ENCODE measurements around the gene CDH2. TPM values are rescaled to one million over a fixed set of nuclear protein-coding genes. Genes with fewer than 3 reads are reported as not detected.

The CDH2 gene
- total RNA-seq, 2 experiments from 2014 or later = 0.10 to 0.37 TPM

GRCh38 chr18:28036488-28036887 is 140.4 kb downstream of the CDH2 start:
- Mint-ChIP-seq H3K27me3 (no peaks in the 10 kb centered on the region), H3K27ac (no peak overlapping the region), H3K36me3 (no peaks in the 10 kb centered on the region), H3K9me3 (peaks cover 2% of the 10 kb centered on the region), H3K4me3 (no peak overlapping the region), H3K4me1 (no peaks in the 10 kb centered on the region)
- DNase-seq = no peak

GRCh38 chr18:28034567-28034966 is 142.4 kb downstream of the CDH2 start:
- no peaks in the 10 kb centered on the region for H3K4me1 Mint-ChIP-seq
- no peak overlapping the region for H3K4me3 Mint-ChIP-seq
- H3K36me3 Mint-ChIP-seq = no peaks in the 10 kb centered on the region
- no peak overlapping the region for H3K27ac Mint-ChIP-seq
- no peaks in the 10 kb centered on the region for H3K27me3 Mint-ChIP-seq
- no peak for DNase-seq
- peaks cover 7% of the 10 kb centered on the region for H3K9me3 Mint-ChIP-seq

- Mint-ChIP-seq H3K36me3 (no peaks in the 10 kb centered on the region), H3K9me3 (peaks cover 5% of the 10 kb centered on the region), H3K27me3 (no peaks in the 10 kb centered on the region), H3K4me1 (no peaks in the 10 kb centered on the region), H3K4me3 (no peak overlapping the region), H3K27ac (no peak overlapping the region)
- DNase-seq = no peak
Observed at GRCh38 chr18:28032177-28032576, 144.8 kb downstream of the CDH2 start.

- no peak for DNase-seq
- Mint-ChIP-seq H3K4me1 (no peaks in the 10 kb centered on the region), H3K4me3 (no peak overlapping the region), H3K36me3 (no peaks in the 10 kb centered on the region), H3K27me3 (no peaks in the 10 kb centered on the region), H3K27ac (no peak overlapping the region), H3K9me3 (peaks cover 9% of the 10 kb centered on the region)
Observed at GRCh38 chr18:28030458-28030857, 146.5 kb downstream of the CDH2 start.

GRCh38 chr18:28027755-28028154 is 149.2 kb downstream of the CDH2 start:
- no peak for DNase-seq
- H3K27ac Mint-ChIP-seq = no peak overlapping the region
- no peaks in the 10 kb centered on the region for H3K4me1 Mint-ChIP-seq
- H3K27me3 Mint-ChIP-seq = no peaks in the 10 kb centered on the region
- no peaks in the 10 kb centered on the region for H3K36me3 Mint-ChIP-seq
- no peak overlapping the region for H3K4me3 Mint-ChIP-seq
- H3K9me3 Mint-ChIP-seq = peaks cover 11% of the 10 kb centered on the region

- DNase-seq = no peak
- H3K36me3 Mint-ChIP-seq = no peaks in the 10 kb centered on the region
Observed at GRCh38 chr18:28019425-28020108, 157.4 kb downstream of the CDH2 start.

GRCh38 chr18:28018351-28018750 is 158.6 kb downstream of the CDH2 start:
- H3K4me3 Mint-ChIP-seq = no peak overlapping the region
- DNase-seq = no peak
- peaks cover 2% of the 10 kb centered on the region for H3K9me3 Mint-ChIP-seq
- no peaks in the 10 kb centered on the region for H3K27me3 Mint-ChIP-seq
- no peaks in the 10 kb centered on the region for H3K4me1 Mint-ChIP-seq
- no peak overlapping the region for H3K27ac Mint-ChIP-seq
- no peaks in the 10 kb centered on the region for H3K36me3 Mint-ChIP-seq

More at GRCh38 chr18:28019425-28020108, 157.4 kb downstream of the CDH2 start:
- H3K27ac Mint-ChIP-seq = no peak overlapping the region
- no peak overlapping the region for H3K4me3 Mint-ChIP-seq
- H3K4me1 Mint-ChIP-seq = no peaks in the 10 kb centered on the region
- H3K9me3 Mint-ChIP-seq = peaks cover 2% of the 10 kb centered on the region
- H3K27me3 Mint-ChIP-seq = no peaks in the 10 kb centered on the region

- no peaks in the 10 kb centered on the region for H3K36me3 Mint-ChIP-seq
- no peaks in the 10 kb centered on the region for H3K4me1 Mint-ChIP-seq
- H3K27ac Mint-ChIP-seq = no peak overlapping the region
- no peaks in the 10 kb centered on the region for H3K9me3 Mint-ChIP-seq
- no peak for DNase-seq
- no peaks in the 10 kb centered on the region for H3K27me3 Mint-ChIP-seq
- H3K4me3 Mint-ChIP-seq = no peak overlapping the region
Observed at GRCh38 chr18:28015671-28016070, 161.3 kb downstream of the CDH2 start.

- H3K4me3 Mint-ChIP-seq = no peak overlapping the region
Observed at GRCh38 chr18:28013066-28013465, 163.9 kb downstream of the CDH2 start.

GRCh38 chr18:28012336-28012735 is 164.6 kb downstream of the CDH2 start:
- Mint-ChIP-seq H3K4me3 (no peak overlapping the region), H3K9me3 (no peaks in the 10 kb centered on the region)
- DNase-seq = no peak

More at GRCh38 chr18:28013066-28013465, 163.9 kb downstream of the CDH2 start:
- Mint-ChIP-seq H3K27ac (no peak overlapping the region), H3K27me3 (no peaks in the 10 kb centered on the region), H3K9me3 (no peaks in the 10 kb centered on the region), H3K36me3 (no peaks in the 10 kb centered on the region), H3K4me1 (no peaks in the 10 kb centered on the region)
- no peak for DNase-seq

GRCh38 chr18:28009589-28009988 is 167.3 kb downstream of the CDH2 start:
- Mint-ChIP-seq H3K36me3 (no peaks in the 10 kb centered on the region), H3K9me3 (peaks cover 2% of the 10 kb centered on the region), H3K4me3 (no peak overlapping the region), H3K4me1 (no peaks in the 10 kb centered on the region), H3K27me3 (no peaks in the 10 kb centered on the region), H3K27ac (no peak overlapping the region)
- DNase-seq = no peak

More at GRCh38 chr18:28012336-28012735, 164.6 kb downstream of the CDH2 start:
- Mint-ChIP-seq H3K27me3 (no peaks in the 10 kb centered on the region), H3K36me3 (no peaks in the 10 kb centered on the region), H3K4me1 (no peaks in the 10 kb centered on the region), H3K27ac (no peak overlapping the region)

- H3K27ac Mint-ChIP-seq = no peak overlapping the region
- H3K9me3 Mint-ChIP-seq = peaks cover 2% of the 10 kb centered on the region
- no peaks in the 10 kb centered on the region for H3K36me3 Mint-ChIP-seq
- no peaks in the 10 kb centered on the region for H3K4me1 Mint-ChIP-seq
- H3K4me3 Mint-ChIP-seq = no peak overlapping the region
- H3K27me3 Mint-ChIP-seq = no peaks in the 10 kb centered on the region
- no peak for DNase-seq
Observed at GRCh38 chr18:28007841-28008240, 169.1 kb downstream of the CDH2 start.

- no peaks in the 10 kb centered on the region for H3K27me3 Mint-ChIP-seq
- H3K4me1 Mint-ChIP-seq = no peaks in the 10 kb centered on the region
- no peak for DNase-seq
- H3K36me3 Mint-ChIP-seq = no peaks in the 10 kb centered on the region
- H3K4me3 Mint-ChIP-seq = no peak overlapping the region
- H3K9me3 Mint-ChIP-seq = peaks cover 2% of the 10 kb centered on the region
- no peak overlapping the region for H3K27ac Mint-ChIP-seq
Observed at GRCh38 chr18:28005164-28005563, 171.8 kb downstream of the CDH2 start.

GRCh38 chr18:28004606-28005005 is 172.3 kb downstream of the CDH2 start:
- H3K27ac Mint-ChIP-seq = no peak overlapping the region
- no peak for DNase-seq
- H3K27me3 Mint-ChIP-seq = no peaks in the 10 kb centered on the region
- H3K4me3 Mint-ChIP-seq = no peak overlapping the region
- peaks cover 2% of the 10 kb centered on the region for H3K9me3 Mint-ChIP-seq
- no peaks in the 10 kb centered on the region for H3K4me1 Mint-ChIP-seq
- H3K36me3 Mint-ChIP-seq = no peaks in the 10 kb centered on the region

GRCh38 chr18:28003451-28003850 is 173.5 kb downstream of the CDH2 start:
- H3K27me3 Mint-ChIP-seq = no peaks in the 10 kb centered on the region
- no peak overlapping the region for H3K4me3 Mint-ChIP-seq
- no peaks in the 10 kb centered on the region for H3K36me3 Mint-ChIP-seq
- no peak overlapping the region for H3K27ac Mint-ChIP-seq
- H3K9me3 Mint-ChIP-seq = peaks cover 4% of the 10 kb centered on the region
- H3K4me1 Mint-ChIP-seq = no peaks in the 10 kb centered on the region
- DNase-seq = no peak

GRCh38 chr18:28002841-28003240 is 174.1 kb downstream of the CDH2 start:
- H3K36me3 Mint-ChIP-seq = no peaks in the 10 kb centered on the region
- no peaks in the 10 kb centered on the region for H3K27me3 Mint-ChIP-seq
- no peaks in the 10 kb centered on the region for H3K4me1 Mint-ChIP-seq
- no peak overlapping the region for H3K4me3 Mint-ChIP-seq
- peaks cover 4% of the 10 kb centered on the region for H3K9me3 Mint-ChIP-seq
- no peak overlapping the region for H3K27ac Mint-ChIP-seq
- no peak for DNase-seq
